ACC112 (cell line): Measurements from ENCODE around the gene PEX6.

Experiments
- H2AFZ ChIP-seq: fragments of 200-600 bp; sonication (generic); one replicate; pipeline ENCODE4 v1.6.0; 2017; ENCODE audit warnings: antibody characterized with exemption, low read length; ENCODE audit not compliant: unreplicated experiment
- H3K27ac ChIP-seq: fragments of 200-600 bp; sonication (generic); 2 replicates; pipeline ENCODE4 v1.5.1; 2014; ENCODE audit warnings: low read depth, mild to moderate bottlenecking, antibody characterized with exemption, low read length, moderate library complexity
- H3K27me3 ChIP-seq: fragments of 200-600 bp; sonication (generic); 2 replicates; pipeline ENCODE4 v1.6.1; 2014; ENCODE audit warnings: mild to moderate bottlenecking, antibody characterized with exemption, low read length, moderate library complexity, mixed read lengths; ENCODE audit not compliant: insufficient read depth
- H3K36me3 ChIP-seq: fragments of 200-600 bp; sonication (generic); 2 replicates; pipeline ENCODE4 v1.6.1; 2016; ENCODE audit warnings: mild to moderate bottlenecking, antibody characterized with exemption, low read length, moderate library complexity, mixed read lengths; ENCODE audit not compliant: insufficient read depth
- H3K4me1 ChIP-seq: fragments of 200-600 bp; sonication (generic); one replicate; pipeline ENCODE4 v1.6.1; 2016; ENCODE audit warnings: low read length, mixed read lengths; ENCODE audit not compliant: insufficient read depth, unreplicated experiment, control insufficient read depth
- H3K4me3 ChIP-seq: fragments of 200-600 bp; sonication (generic); 2 replicates; pipeline ENCODE4 v1.5.1; 2014; ENCODE audit warnings: mild to moderate bottlenecking, low read depth, low read length
- H3K79me2 ChIP-seq: fragments of 200-600 bp; sonication (generic); one replicate; pipeline ENCODE4 v1.6.0; 2016; ENCODE audit warnings: low read length; ENCODE audit not compliant: control insufficient read depth, unreplicated experiment, insufficient read depth

PEX6 gene

GRCh38 chr6:42974919-42975505 lies 4.0 kb downstream of the PEX6 start:
- no peak overlapping the region for H3K27ac ChIP-seq
- H3K4me3 ChIP-seq: no peak overlapping the region
- H3K36me3 ChIP-seq: no peaks in the 10 kb centered on the region
- H3K79me2 ChIP-seq: peaks cover 17% of the 10 kb centered on the region
- no peak overlapping the region for H2AFZ ChIP-seq
- H3K27me3 ChIP-seq: no peaks in the 10 kb centered on the region
- H3K4me1 ChIP-seq: peaks cover 25% of the 10 kb centered on the region

GRCh38 chr6:42973926-42974325 lies 5.1 kb downstream of the PEX6 start:
- H3K36me3 ChIP-seq: no peaks in the 10 kb centered on the region

DNA sequence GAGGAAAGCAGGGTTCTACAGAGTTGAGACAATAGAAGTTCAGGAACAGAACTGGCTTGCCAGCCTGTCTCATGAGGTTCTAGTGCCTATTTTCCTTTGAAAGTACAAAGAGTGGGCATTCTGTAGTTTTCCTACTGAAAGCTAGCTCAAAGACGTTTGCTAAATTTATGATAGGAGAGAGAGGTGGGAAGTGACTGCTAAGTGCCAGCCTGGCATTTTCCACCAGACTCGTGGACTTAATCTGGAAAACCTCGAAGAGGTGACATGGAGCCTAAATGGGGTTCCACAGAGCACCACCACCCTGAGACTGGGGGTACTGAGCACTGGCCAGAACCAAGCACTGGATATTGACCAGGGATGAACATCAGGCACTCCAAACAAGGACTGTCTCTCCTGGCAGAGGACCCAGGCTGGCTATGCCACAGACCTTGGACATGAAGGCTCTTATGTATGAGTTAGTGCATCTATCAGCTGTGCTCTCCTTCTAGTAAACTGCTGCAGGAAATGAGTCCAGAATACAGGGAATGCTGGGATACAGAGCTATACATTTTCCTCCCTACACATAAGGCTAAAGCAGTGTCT lies 7.1 kb downstream of the PEX6 start:
- H3K4me3 ChIP-seq: no peak overlapping the region
- no peak overlapping the region for H3K27ac ChIP-seq
- no peak overlapping the region for H2AFZ ChIP-seq
- no peaks in the 10 kb centered on the region for H3K27me3 ChIP-seq
- peaks cover under 1% of the 10 kb centered on the region for H3K79me2 ChIP-seq
- H3K4me1 ChIP-seq: peaks cover 12% of the 10 kb centered on the region
- H3K36me3 ChIP-seq: no peaks in the 10 kb centered on the region

More at GRCh38 chr6:42973926-42974325, 5.1 kb downstream of the PEX6 start:
- Histone ChIP-seq H3K27me3 (no peaks in the 10 kb centered on the region), H3K79me2 (peaks cover 17% of the 10 kb centered on the region), H3K4me3 (no peak overlapping the region), H3K4me1 (peaks cover 18% of the 10 kb centered on the region), H3K27ac (no peak overlapping the region), H2AFZ (no peak overlapping the region)

GRCh38 chr6:42970871-42971612 lies 7.9 kb downstream of the PEX6 start:
- no peaks in the 10 kb centered on the region for H3K79me2 ChIP-seq
- no peak overlapping the region for H3K4me3 ChIP-seq
- H3K27ac ChIP-seq: no peak overlapping the region
- H3K27me3 ChIP-seq: no peaks in the 10 kb centered on the region
- H2AFZ ChIP-seq: no peak overlapping the region
- no peaks in the 10 kb centered on the region for H3K36me3 ChIP-seq
- H3K4me1 ChIP-seq: peaks cover 11% of the 10 kb centered on the region

DNA sequence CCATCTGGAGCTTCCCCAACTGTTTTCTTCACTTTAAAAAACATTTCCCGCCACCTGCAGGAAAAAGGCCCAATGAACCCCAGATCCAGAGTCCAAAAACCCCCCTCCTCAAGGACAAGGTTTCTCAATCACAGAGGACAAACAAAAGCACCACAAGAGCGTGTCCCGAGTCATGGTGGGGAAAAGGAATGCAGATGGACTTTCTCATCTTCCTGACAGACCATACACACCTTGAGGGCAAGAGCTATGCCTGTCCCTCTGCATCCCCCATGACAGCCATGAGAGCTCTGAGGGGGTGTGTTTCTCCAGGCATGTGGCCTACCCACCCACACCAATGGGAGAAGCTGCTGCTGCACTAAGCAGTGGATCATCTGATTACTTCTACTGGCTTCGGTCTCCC lies 9.0 kb downstream of the PEX6 start:
- H3K79me2 ChIP-seq: no peaks in the 10 kb centered on the region
- no peak overlapping the region for H3K4me3 ChIP-seq
- no peaks in the 10 kb centered on the region for H3K36me3 ChIP-seq
- H3K27me3 ChIP-seq: no peaks in the 10 kb centered on the region
- H3K4me1 ChIP-seq: peaks cover 11% of the 10 kb centered on the region
- H3K27ac ChIP-seq: no peak overlapping the region
- no peak overlapping the region for H2AFZ ChIP-seq

DNA sequence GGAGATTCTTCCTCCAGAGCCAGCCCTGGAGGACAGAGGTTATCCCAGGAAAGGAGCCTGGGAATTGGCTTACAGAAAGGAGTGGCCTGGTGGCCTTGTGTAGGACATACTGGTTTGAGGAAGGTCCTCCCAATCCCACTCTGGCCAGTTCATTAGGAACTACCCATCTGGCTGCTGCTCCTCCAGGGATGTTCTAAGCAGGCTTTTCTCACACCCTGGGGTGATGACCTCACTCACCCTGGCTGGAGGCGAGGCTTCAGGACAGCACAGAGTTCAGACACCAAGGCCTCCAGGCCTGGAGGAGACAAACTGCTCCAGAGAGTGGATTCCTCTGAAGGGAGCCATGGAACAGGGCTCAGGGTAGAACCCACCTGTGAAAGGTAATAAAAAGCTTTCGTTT lies 9.6 kb downstream of the PEX6 start:
- no peaks in the 10 kb centered on the region for H3K36me3 ChIP-seq

GRCh38 chr6:42968783-42969182 lies 10.2 kb downstream of the PEX6 start:
- Histone ChIP-seq H3K79me2 (no peaks in the 10 kb centered on the region), H3K4me1 (peaks cover 11% of the 10 kb centered on the region), H2AFZ (no peak overlapping the region), H3K4me3 (no peak overlapping the region), H3K27ac (no peak overlapping the region), H3K27me3 (no peaks in the 10 kb centered on the region), H3K36me3 (no peaks in the 10 kb centered on the region)

More for the DNA sequence above, 9.6 kb downstream of the PEX6 start:
- H3K4me3 ChIP-seq: no peak overlapping the region
- no peaks in the 10 kb centered on the region for H3K79me2 ChIP-seq
- H3K27me3 ChIP-seq: no peaks in the 10 kb centered on the region
- H3K4me1 ChIP-seq: peaks cover 11% of the 10 kb centered on the region
- H3K27ac ChIP-seq: no peak overlapping the region
- H2AFZ ChIP-seq: no peak overlapping the region

- H3K27ac ChIP-seq: no peak overlapping the region
- no peak overlapping the region for H2AFZ ChIP-seq
- no peak overlapping the region for H3K4me3 ChIP-seq
- H3K4me1 ChIP-seq: peaks cover 11% of the 10 kb centered on the region
- no peaks in the 10 kb centered on the region for H3K36me3 ChIP-seq
- no peaks in the 10 kb centered on the region for H3K27me3 ChIP-seq
- H3K79me2 ChIP-seq: no peaks in the 10 kb centered on the region
Observed at GRCh38 chr6:42968126-42968701, 10.8 kb downstream of the PEX6 start.

GRCh38 chr6:42967228-42967627 lies 11.8 kb downstream of the PEX6 start:
- no peak overlapping the region for H2AFZ ChIP-seq
- no peak overlapping the region for H3K27ac ChIP-seq
- no peaks in the 10 kb centered on the region for H3K79me2 ChIP-seq
- H3K4me3 ChIP-seq: no peak overlapping the region
- H3K4me1 ChIP-seq: peaks cover 11% of the 10 kb centered on the region
- H3K36me3 ChIP-seq: no peaks in the 10 kb centered on the region
- no peaks in the 10 kb centered on the region for H3K27me3 ChIP-seq

DNA sequence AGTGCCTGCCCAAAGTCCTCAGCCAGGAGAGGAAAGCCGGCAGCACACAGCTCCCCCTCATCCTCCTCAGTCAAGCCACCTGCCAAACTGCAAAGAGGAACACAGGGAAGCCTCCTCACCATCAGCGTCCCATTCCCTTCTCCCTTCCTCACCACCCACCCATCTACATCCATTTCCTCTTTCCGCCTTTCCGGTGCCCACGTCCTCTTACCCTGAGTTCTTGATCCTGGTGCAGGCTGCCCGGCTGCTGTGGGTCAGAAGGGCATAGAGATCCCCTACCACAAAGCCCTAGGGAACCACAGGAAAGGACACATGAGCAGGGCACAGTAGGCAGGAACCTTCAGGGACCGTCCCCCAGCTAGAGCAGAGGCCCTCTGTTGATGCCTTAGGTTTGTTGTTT lies 12.4 kb downstream of the PEX6 start:
- H2AFZ ChIP-seq: no peak overlapping the region
- H3K36me3 ChIP-seq: no peaks in the 10 kb centered on the region
- H3K4me3 ChIP-seq: no peak overlapping the region
- H3K79me2 ChIP-seq: no peaks in the 10 kb centered on the region
- peaks cover 11% of the 10 kb centered on the region for H3K4me1 ChIP-seq
- H3K27ac ChIP-seq: no peak overlapping the region
- H3K27me3 ChIP-seq: no peaks in the 10 kb centered on the region
